Panc1 (cell line): Measurements from ENCODE around the gene MAP1LC3A. TPM values are rescaled to one million over a fixed set of nuclear protein-coding genes. Genes with fewer than 3 reads are reported as not detected.

Experiments
- ATAC-seq: fragments of 200-7000 bp; cut with Tn5 transposase; 2 replicates; pipeline ENCODE4 v1.9.1; 2020; ENCODE audit warnings: mild to moderate bottlenecking, moderate library complexity
- BruUV-seq: library from RNA; stranded (reverse); fragments of 400-500 nt; replicated peaks from 2 replicates; lab custom pipeline; 2021; lab: Mats Ljungman, UMichigan
- CTCF ChIA-PET: fragments of 300-600 bp; sonication (Branson Sonifier 250); formaldehyde crosslinking; loops from one replicate; lab custom pipeline; 2022; ENCODE audit warnings: antibody characterized with exemption; lab: Charles Lee
- POLR2A ChIA-PET: fragments of 300-600 bp; sonication (Branson Sonifier 250); formaldehyde crosslinking; loops from one replicate; lab custom pipeline; 2022; ENCODE audit warnings: antibody characterized with exemption; lab: Charles Lee
- DNase-seq: peaks from one replicate; pipeline ENCODE4 v3.0.0-alpha.2; 2010; ENCODE audit warnings: low read depth, low spot score
- H3K27ac ChIP-seq: 2 replicates; pipeline ENCODE4 v1.5.1; 2011; ENCODE audit warnings: mild to moderate bottlenecking, low read length, inconsistent platforms
- H3K27me3 ChIP-seq: fragments of 200-500 bp; sonication (Bioruptor generic); 2 replicates; pipeline ENCODE4 v1.6.0; 2014; ENCODE audit warnings: low read length, inconsistent platforms; ENCODE audit not compliant: control insufficient read depth, insufficient read depth
- H3K36me3 ChIP-seq: fragments of 200-500 bp; sonication (Bioruptor generic); 2 replicates; pipeline ENCODE4 v1.5.1; 2014; ENCODE audit warnings: inconsistent platforms, mild to moderate bottlenecking, low read length, moderate library complexity; ENCODE audit not compliant: control insufficient read depth, insufficient read depth
- H3K4me1 ChIP-seq: 2 replicates; pipeline ENCODE4 v1.5.1; 2011; ENCODE audit warnings: inconsistent platforms, mild to moderate bottlenecking, low read length, moderate library complexity; ENCODE audit not compliant: control insufficient read depth, insufficient read depth
- H3K4me3 ChIP-seq, 2 experiments: 2 replicates each; pipeline ENCODE4 v1.5.1; 2011 to 2012; ENCODE audit warnings: low read depth in 2 of 2, low read length in 2 of 2, mild to moderate bottlenecking in 2 of 2, inconsistent platforms in 1 of 2, moderate library complexity in 1 of 2
- H3K9me3 ChIP-seq: fragments of 200-500 bp; sonication (Bioruptor generic); 2 replicates; pipeline ENCODE4 v1.5.1; 2014; ENCODE audit warnings: low read depth, mild to moderate bottlenecking, inconsistent platforms, low read length, moderate library complexity; ENCODE audit not compliant: control insufficient read depth, insufficient read depth
- CTCF ChIP-seq: fragments of 450-650 bp; IDR thresholded peaks from 2 replicates; pipeline ENCODE4 v1.5.1; 2017; ENCODE audit warnings: mild to moderate bottlenecking
- POLR2AphosphoS5 ChIP-seq: IDR thresholded peaks from 2 replicates; pipeline ENCODE4 v1.6.1; 2012; ENCODE audit warnings: mild to moderate bottlenecking, low read depth, low read length, moderate library complexity
- REST ChIP-seq, 2 experiments: IDR thresholded peaks; 2 replicates each; pipeline ENCODE4 v1.6.1; 2011 to 2012; ENCODE audit warnings: low read depth in 2 of 2, control low read depth in 1 of 2, low read length in 1 of 2, mild to moderate bottlenecking in 1 of 2, moderate library complexity in 1 of 2; ENCODE audit not compliant: insufficient read depth in 1 of 2
- SIN3A ChIP-seq: IDR thresholded peaks from 2 replicates; pipeline ENCODE4 v1.6.1; 2012; ENCODE audit warnings: low read depth, mild to moderate bottlenecking, low read length, moderate library complexity, borderline replicate concordance; ENCODE audit not compliant: insufficient read depth
- TCF7L2 ChIP-seq: IDR thresholded peaks from 2 replicates; pipeline ENCODE4 v1.6.1; 2011; ENCODE audit warnings: mild to moderate bottlenecking, low read depth, low read length, inconsistent platforms
- in situ Hi-C: cut with HindIII; loops from 2 replicates; pipeline ENCODE4 v1.10.0; 2016; ENCODE audit warnings: low sequenced_read_pairs, low pct_unique_long_range_greater_than_20kb
- intact Hi-C: fragments of 100-400 bp; cut with micrococcal nuclease; formaldehyde crosslinking; loops from one replicate; pipeline ENCODE4 v1.10.0; 2022; ENCODE audit not compliant: unreplicated experiment
- total RNA-seq: library from RNA; stranded (reverse); gene quantifications from one replicate; pipeline ENCODE4 v1.2.1, GENCODE V29; 2021; ENCODE audit not compliant: unreplicated experiment

Gene MAP1LC3A
- total RNA-seq, 1 experiment from 2014 or later, result 25.1 TPM

- Histone ChIP-seq H3K27ac (no peak overlapping the region), H3K4me3 (no peak overlapping the region), H3K9me3 (no peaks in the 10 kb centered on the region), H3K36me3 (no peaks in the 10 kb centered on the region; the same call in 1 of the 2 replicates), H3K4me1 (no peaks in the 10 kb centered on the region), H3K27me3 (no peaks in the 10 kb centered on the region)
- ChIA-PET CTCF (no interaction called here), POLR2A (interaction anchor here (0.6 kb wide), 1 partner anchor 653 kb away, joined by 3 read pairs; no protein-coding TSS in a partner anchor)
- DNase-seq, result no peak
- no TSS peak for BruUV-seq
- no peak for ATAC-seq
- in situ Hi-C loops (no loop called here), intact Hi-C loops (no loop called here)
- no peak for TF ChIP-seq TCF7L2
- TF ChIP-seq SIN3A, result no peak
- no peak for TF ChIP-seq POLR2AphosphoS5
- TF ChIP-seq REST (IDR thresholded peaks at IDR 0.05; ENCODE audit: insufficient read depth in 1 of 2, low read depth in 2 of 2, low read length in 1 of 2), result no peak
- no peak for TF ChIP-seq CTCF
Observed at GRCh38 chr20:34570859-34571306, 12.4 kb downstream of the MAP1LC3A start.

GRCh38 chr20:34571753-34572152, 13.2 kb downstream of the MAP1LC3A start:
- Histone ChIP-seq H3K9me3 (no peaks in the 10 kb centered on the region), H3K4me1 (no peaks in the 10 kb centered on the region), H3K36me3 (no peaks in the 10 kb centered on the region; the same call in 1 of the 2 replicates), H3K4me3 (no peak overlapping the region), H3K27ac (no peak overlapping the region), H3K27me3 (no peaks in the 10 kb centered on the region)
- TF ChIP-seq REST (IDR thresholded peaks at IDR 0.05; ENCODE audit: insufficient read depth in 1 of 2, low read depth in 2 of 2, low read length in 1 of 2), result no peak
- in situ Hi-C loops (no loop called here), intact Hi-C loops (no loop called here)
- ChIA-PET CTCF (no interaction called here), POLR2A (no interaction called here)
- ATAC-seq, result no peak
- BruUV-seq, result no TSS peak
- DNase-seq, result no peak
